Measurements from ENCODE around the gene METTL25B.

DNA sequence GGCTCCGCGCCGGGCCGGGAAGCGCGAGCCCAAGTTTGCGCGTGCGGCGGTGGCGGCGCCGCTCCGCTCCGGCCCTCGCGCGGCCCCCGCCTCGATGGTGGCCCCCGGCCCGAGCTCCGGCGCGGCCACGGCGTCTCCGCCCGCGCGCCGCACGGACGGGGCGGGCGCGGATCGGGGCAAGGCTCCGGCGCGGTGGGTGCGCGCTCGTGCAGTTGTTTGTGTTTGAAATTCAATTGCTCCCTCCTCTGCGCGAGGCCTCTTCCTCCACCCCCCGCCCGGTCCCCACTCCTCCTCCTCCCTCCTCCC is 23.1 kb downstream of the METTL25B start, which contains the start of gene HDGF:
- TF ChIP-seq CTCF (conservative IDR thresholded peaks at IDR 0.05; ENCODE audit: low read length) (no peak), EZH2phosphoT487 (IDR thresholded peaks at IDR 0.05; ENCODE audit: borderline replicate concordance) (no peak)
